HFFc6 (cell line): Measurements from ENCODE around the gene APOBEC3F. TPM values are rescaled to one million over a fixed set of nuclear protein-coding genes. Genes with fewer than 3 reads are reported as not detected.

Source experiments
- DNase-seq: peaks from one replicate; pipeline ENCODE4 v3.0.0-alpha.2; 2018
- H3K27ac Mint-ChIP-seq: 2 replicates; pipeline ENCODE4 v1.8.0; 2020; ENCODE audit warnings: mild to moderate bottlenecking, mixed read lengths
- H3K27me3 Mint-ChIP-seq: 2 replicates; pipeline ENCODE4 v1.8.0; 2021; ENCODE audit warnings: mild to moderate bottlenecking, moderate library complexity, mixed read lengths; ENCODE audit not compliant: insufficient read depth
- H3K36me3 Mint-ChIP-seq: 2 replicates; pipeline ENCODE4 v1.8.0; 2021; ENCODE audit warnings: low read depth, mixed read lengths
- H3K4me1 Mint-ChIP-seq: 2 replicates; pipeline ENCODE4 v1.8.0; 2020; ENCODE audit warnings: low read depth, mixed read lengths
- H3K4me3 Mint-ChIP-seq: 2 replicates; pipeline ENCODE4 v1.8.0; 2020; ENCODE audit warnings: mild to moderate bottlenecking, moderate library complexity, mixed read lengths
- H3K9me3 Mint-ChIP-seq: 2 replicates; pipeline ENCODE4 v1.8.0; 2020; ENCODE audit warnings: mild to moderate bottlenecking, mixed read lengths
- CTCF ChIP-seq: fragments of 200-600 bp; sonication (generic); IDR thresholded peaks from 2 replicates; pipeline ENCODE4 v1.5.0; 2021; ENCODE audit warnings: antibody characterized with exemption, mild to moderate bottlenecking
- total RNA-seq, 6 experiments: library from RNA; stranded (reverse); fragmentation: NEBNext Ultra II Directional; extraction: Animal tissue kit (Norgen Biotek cat#: 25700); gene quantifications; 2 replicates in 1 of 6; 3 replicates in 5 of 6; pipeline ENCODE4 v1.2.3, GENCODE V29; 2021

The APOBEC3F gene
- total RNA-seq, 6 experiments from 2014 or later: 6.5 to 12.1 (median 9.0) TPM

- H3K36me3 Mint-ChIP-seq: no peaks in the 10 kb centered on the region
- no peak overlapping the region for H3K27ac Mint-ChIP-seq
- no peak for DNase-seq
- no peak for TF ChIP-seq CTCF
- H3K4me1 Mint-ChIP-seq: peaks cover 7% of the 10 kb centered on the region
- H3K27me3 Mint-ChIP-seq: peaks cover 33% of the 10 kb centered on the region
- no peaks in the 10 kb centered on the region for H3K9me3 Mint-ChIP-seq
- H3K4me3 Mint-ChIP-seq: no peak overlapping the region
These were observed 55.3 kb downstream of the APOBEC3F start for GRCh38 chr22:39095971-39096370.

- Mint-ChIP-seq H3K27ac (peak within 1 kb of the TSS; percentile 67; the same call in 1 of the 2 replicates), H3K9me3 (no peaks in the 10 kb centered on the region), H3K4me1 (peaks cover 7% of the 10 kb centered on the region), H3K36me3 (no peaks in the 10 kb centered on the region), H3K27me3 (peaks cover 29% of the 10 kb centered on the region), H3K4me3 (no peak within 1 kb of the TSS)
- no peak for TF ChIP-seq CTCF
- DNase-seq: no peak
These were observed 56.7 kb downstream of the APOBEC3F start, which contains the start of gene APOBEC3H for GRCh38 chr22:39097098-39098020. Gene APOBEC3H, plus strand, starts transcription at chr22:39097244. Its CDS starts 3,035 bp downstream, at chr22:39100279.

- no peak overlapping the region for H3K4me3 Mint-ChIP-seq
- DNase-seq: no peak
- H3K9me3 Mint-ChIP-seq: no peaks in the 10 kb centered on the region
- no peak for TF ChIP-seq CTCF
- H3K27me3 Mint-ChIP-seq: peaks cover 34% of the 10 kb centered on the region
- no peaks in the 10 kb centered on the region for H3K36me3 Mint-ChIP-seq
- H3K27ac Mint-ChIP-seq: no peak overlapping the region
- H3K4me1 Mint-ChIP-seq: peaks cover 7% of the 10 kb centered on the region
These were observed 57.4 kb downstream of the APOBEC3F start for GRCh38 chr22:39098026-39098425.

GRCh38 chr22:39098576-39098975 is 57.9 kb downstream of the APOBEC3F start:
- no peaks in the 10 kb centered on the region for H3K36me3 Mint-ChIP-seq
- peaks cover 7% of the 10 kb centered on the region for H3K4me1 Mint-ChIP-seq
- no peak for DNase-seq
- peaks cover 32% of the 10 kb centered on the region for H3K27me3 Mint-ChIP-seq
- no peaks in the 10 kb centered on the region for H3K9me3 Mint-ChIP-seq
- no peak overlapping the region for H3K4me3 Mint-ChIP-seq
- no peak for TF ChIP-seq CTCF
- no peak overlapping the region for H3K27ac Mint-ChIP-seq

- Mint-ChIP-seq H3K36me3 (no peaks in the 10 kb centered on the region), H3K9me3 (no peaks in the 10 kb centered on the region), H3K4me1 (peaks cover 7% of the 10 kb centered on the region), H3K27me3 (peaks cover 42% of the 10 kb centered on the region), H3K27ac (no peak overlapping the region), H3K4me3 (no peak overlapping the region)
- no peak for DNase-seq
- no peak for TF ChIP-seq CTCF
These were observed 60.6 kb downstream of the APOBEC3F start for GRCh38 chr22:39101226-39101625.
